Right renal cortex interstitium (tissue), 3 donors: Measurements from ENCODE around the gene OSBP2. TPM values are rescaled to one million over a fixed set of nuclear protein-coding genes. Genes with fewer than 3 reads are reported as not detected.
A peak's percentile ranks its signal among the peaks of the same experiment; 100 is the strongest.
"Not testable (repeated sequence)": the region's sequence is repeated elsewhere in the genome, so short reads cannot be mapped to it uniquely, and the experiment has no call there.

Experiments
- DNase-seq, 3 donors: peaks; one replicate each; pipeline ENCODE4 v3.0.0-alpha.2; 2013; ENCODE audit warnings: low read depth in 3 of 3, low spot score in 2 of 3
- polyA plus RNA-seq, 3 donors: library from polyadenylated mRNA; unstranded; fragments of 120-200 nt; gene quantifications; one replicate each; pipeline ENCODE4 v1.2.1, GENCODE V29; 2013; ENCODE audit not compliant: insufficient read length in 3 of 3

OSBP2 gene
- polyA plus RNA-seq, 3 donors, result 4.8 to 5.4 (median 5.3) TPM

DNA sequence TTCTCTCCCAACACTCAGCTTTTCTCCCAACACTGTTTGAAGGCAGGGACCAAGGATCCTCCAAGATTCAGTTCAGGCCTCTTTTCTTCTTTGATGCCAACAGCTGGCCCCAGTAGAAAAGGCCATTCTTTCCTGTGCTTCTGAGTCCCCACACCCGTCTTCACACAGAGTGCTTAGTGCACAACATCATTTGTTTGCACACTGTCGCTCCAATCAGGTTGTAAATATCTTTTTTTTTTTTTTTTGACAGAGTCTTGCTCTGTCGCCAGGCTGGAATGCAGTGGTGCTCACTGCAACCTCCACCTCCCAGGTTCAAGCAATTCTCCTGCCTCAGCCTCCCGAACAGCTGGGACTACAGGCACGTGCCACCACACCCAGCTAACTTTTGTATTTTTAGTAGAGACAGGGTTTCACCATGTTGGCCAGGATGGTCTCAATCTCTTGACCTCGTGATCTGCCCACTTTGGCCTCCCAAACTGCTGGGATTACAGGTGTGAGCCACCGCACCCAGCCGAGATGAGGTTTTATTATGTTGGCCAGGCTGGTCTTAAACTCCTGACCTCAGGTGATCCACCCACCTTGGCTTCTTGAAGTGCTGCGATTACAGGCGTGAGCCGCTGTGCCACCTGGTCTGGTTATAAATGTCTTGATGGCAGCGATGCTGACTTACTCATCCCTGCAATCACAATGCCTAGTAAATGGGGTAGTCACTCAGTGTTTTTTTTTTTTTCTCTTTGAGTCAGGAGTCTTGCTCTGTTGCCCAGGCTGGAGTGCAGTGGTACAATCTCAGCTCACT lies 14.6 kb upstream of the OSBP2 start:
- DNase-seq, result not testable (repeated sequence)

DNA sequence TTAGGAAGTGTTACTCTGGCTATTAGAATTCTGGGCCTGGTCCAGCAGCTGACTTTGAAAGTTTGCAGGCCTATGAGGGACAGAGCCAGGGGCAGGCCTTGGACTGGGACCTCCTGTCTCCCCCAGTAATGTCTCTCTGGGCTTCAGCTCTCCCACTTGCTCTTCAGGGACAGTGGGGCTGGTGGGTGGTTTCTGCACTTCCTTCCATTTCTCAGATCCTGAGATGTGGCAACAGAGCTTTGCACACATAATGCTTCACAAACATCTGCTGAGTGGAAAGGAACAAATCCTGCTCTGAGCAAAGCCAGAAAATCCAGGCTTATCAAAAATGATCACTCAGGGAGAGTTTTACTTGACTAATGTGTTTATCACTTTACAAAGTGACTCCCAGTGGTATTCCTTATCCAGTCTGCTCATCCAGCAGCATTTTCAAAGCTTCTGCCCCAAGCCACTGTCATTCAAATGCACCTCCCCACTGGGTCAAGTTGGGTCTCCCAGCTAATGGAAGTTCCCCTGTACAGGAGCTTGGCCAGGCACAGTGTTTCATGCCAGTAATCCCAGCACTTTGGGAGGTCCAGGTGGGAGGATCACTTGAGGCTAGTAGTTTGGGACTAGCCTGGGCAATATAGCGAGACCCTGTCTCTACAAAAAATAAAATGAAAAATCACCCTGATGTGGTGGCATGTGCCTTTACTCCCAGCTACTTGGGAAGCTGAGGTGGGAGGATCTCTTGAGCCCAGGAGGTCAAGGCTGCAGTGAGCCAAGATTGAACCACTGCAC lies 13.5 kb upstream of the OSBP2 start:
- no peak for DNase-seq

DNA sequence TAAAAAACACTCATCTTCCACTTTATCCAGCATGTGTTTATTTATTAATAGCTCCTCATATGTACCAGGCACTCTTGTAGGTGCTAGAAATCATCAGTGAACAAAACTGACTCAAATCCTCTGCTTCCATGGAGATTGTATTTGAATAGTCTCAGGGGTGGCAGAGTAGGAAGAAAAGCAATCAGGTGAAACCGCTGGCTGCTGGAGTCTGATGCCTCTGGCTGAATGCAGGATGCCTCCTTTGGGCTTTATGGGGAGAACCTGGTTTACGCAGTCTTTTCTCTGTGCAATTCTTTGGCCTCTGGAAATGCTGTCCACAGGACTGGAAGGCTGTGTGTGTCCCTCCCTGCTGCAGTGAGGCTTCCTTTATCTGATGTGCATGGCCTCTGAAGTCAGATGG lies 12.8 kb upstream of the OSBP2 start:
- no peak for DNase-seq

- DNase-seq, result no peak
These were observed 9.5 kb upstream of the OSBP2 start for GRCh38 chr22:30685178-30685577.

- DNase-seq, result no peak
These were observed 7.3 kb upstream of the OSBP2 start for GRCh38 chr22:30687358-30687757.

- no peak for DNase-seq
These were observed 5.1 kb upstream of the OSBP2 start for GRCh38 chr22:30689622-30690021.

GRCh38 chr22:30691204-30691603 lies 3.5 kb upstream of the OSBP2 start:
- DNase-seq, result no peak

DNA sequence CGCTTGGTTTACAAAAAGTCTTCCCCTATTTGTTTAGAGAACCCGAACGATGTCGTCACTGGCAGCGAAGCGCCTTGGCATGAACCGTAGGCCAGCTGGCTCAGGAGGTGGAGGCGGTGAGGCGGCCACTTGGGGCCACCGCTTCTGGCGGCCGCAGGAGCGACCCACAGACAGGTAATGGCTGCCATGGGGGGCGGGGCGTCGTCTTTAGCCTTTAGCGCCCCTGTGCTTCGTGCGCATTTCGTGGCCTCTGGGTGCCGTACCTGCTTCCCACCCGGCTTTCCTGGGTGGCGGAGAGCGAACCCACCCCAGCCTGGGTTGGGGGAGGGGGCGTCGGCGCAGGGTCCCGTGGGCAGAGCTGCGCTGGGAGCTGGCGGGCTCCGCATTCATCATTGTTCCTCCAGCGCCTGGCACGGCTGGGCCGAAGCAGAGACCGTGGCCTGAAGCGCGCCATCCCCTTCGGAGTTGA lies 469 bp upstream of the OSBP2 start:
- DNase-seq, result peak in 1 of 3 donors; percentile 29

GRCh38 chr22:30695351-30695851 lies 727 bp downstream of the OSBP2 start:
- DNase-seq, result no peak

DNA sequence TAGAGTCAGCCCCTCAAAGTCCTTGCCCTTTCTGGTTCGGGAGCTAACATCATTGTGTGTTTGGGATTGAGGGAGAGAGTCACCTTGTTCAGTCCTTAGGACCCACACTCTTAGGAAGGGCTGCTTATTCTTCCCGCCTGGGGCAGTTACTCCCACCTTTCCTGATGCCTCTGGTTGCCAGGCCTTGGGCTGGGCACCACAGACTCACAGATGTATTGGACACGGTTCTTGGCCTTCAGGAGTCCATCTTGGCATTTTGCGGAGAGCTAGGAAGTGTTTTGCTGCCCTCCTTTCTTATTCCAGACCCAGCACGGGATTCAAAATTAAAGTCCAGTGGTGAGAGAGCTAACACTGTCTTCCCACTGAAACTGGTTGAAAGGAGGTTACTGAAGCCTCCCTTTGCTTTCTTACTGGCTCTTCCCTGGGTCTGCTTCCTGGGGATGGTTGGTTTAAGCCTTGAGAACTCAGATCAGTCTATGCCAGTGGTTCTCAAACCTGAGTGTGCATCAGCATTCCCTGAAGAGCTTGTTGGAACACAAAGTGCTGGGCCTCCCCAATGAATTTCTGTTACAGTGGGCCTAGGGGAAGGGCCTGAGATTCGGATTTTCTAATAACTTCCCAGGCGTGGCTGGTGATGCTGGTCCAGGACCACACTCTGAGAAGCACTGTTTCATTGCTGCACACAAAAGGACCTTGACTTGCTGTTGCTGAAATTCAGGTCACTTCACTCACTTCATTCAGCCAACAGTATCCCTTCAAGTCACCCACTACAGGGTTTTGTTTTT lies 1.4 kb downstream of the OSBP2 start:
- DNase-seq, result no peak

DNA sequence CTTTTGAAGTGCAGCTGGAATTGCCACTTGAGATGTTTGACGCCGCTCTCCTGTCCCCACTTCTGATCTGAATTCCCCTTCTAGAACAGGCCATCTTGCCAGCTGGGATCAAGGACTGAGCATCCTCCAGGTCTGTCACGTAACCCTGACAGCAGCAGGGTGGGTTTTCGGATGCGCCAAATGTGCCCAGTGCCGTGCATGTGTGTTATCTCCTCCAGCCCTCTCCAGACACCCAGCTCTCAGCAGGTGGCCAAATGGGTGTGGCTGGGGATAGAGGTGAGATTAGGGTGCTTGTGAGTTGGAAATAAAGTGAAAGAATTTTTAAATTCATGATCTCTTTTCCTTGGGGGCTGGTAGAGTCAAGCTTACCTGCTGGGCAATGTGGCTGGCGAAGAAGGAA lies 3.3 kb downstream of the OSBP2 start:
- DNase-seq, result no peak

DNA sequence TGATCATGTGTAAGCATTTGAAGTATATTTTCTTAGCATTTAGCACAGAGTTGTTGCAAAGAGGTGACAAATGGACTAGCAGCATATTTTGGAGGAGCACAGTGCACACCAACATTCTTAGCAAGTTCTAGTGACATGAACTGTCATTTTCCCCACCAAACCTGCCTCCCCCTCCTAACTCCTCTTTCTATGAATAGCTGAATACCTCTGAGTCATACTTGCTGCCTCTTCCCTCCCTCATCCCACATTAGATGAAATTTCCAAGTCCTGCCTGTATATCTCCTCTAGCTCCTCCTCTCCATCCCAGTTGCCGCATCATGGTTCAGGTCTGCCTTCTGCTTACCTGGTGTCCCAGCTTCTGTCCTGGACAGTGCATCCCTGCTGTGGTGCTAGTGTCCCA lies 7.2 kb downstream of the OSBP2 start:
- DNase-seq, result no peak

DNA sequence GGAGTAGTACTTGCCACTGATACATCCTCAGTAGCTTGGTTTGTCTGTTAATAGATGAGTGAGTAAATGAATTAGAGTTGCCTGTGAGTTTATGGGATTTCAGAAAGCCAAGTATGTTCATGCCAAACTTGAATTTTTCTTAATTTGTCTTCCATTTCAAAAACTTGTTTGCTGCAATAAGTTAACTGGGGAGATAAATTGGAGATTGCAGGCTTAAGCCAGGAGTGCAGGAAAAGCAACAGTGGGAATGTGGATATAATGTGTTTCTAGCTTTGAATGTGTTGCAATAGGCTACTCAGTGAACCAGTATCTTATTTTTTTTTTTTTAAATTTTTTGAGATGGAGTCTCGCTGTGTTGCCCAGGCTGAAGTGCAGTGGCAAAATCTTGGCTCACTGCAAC lies 8.2 kb downstream of the OSBP2 start:
- no peak for DNase-seq

DNA sequence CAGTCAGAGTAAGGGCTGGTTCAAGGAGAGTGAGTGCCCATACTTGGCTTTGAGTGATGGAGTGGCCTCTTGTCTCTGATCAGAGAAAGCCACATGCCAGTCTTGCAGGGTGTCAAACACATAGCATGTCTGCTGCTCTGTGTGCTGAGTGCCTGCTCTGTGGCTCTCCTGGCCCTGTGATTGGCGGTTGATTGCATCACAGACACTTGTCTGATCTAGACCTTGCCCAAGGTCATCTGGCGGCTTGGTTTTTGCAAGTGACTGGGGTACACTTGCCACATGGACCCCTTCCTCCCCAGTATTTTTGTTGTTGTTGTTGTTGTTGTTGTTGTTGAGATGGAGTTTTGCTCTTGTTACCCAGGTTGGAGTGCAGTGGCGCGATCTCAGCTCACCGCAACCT lies 10.3 kb downstream of the OSBP2 start:
- DNase-seq, result no peak

GRCh38 chr22:30705710-30706651 lies 11.3 kb downstream of the OSBP2 start:
- no peak for DNase-seq

- not testable (repeated sequence) for DNase-seq
These were observed 15.3 kb downstream of the OSBP2 start for GRCh38 chr22:30709980-30710379.

GRCh38 chr22:30712094-30712493 lies 17.4 kb downstream of the OSBP2 start:
- DNase-seq, result no peak

DNA sequence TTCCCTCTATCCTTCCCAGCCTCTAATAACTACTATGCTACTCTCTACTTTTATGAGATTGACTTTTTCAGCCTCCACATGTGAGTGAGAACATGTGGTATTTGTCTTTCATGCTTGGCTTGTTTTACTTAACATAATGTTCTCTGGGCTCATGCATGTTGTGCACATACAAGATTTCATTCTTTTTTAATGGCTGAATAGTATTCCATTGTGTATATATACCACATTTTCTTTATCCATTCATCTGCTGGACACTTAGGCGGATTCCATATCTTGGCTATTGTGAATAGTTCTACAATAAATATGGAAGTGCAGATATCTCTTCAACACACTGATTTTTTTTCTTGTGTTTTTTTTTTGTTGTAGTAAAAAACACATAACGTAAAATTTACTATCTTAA lies 19.4 kb downstream of the OSBP2 start:
- DNase-seq, result no peak

DNA sequence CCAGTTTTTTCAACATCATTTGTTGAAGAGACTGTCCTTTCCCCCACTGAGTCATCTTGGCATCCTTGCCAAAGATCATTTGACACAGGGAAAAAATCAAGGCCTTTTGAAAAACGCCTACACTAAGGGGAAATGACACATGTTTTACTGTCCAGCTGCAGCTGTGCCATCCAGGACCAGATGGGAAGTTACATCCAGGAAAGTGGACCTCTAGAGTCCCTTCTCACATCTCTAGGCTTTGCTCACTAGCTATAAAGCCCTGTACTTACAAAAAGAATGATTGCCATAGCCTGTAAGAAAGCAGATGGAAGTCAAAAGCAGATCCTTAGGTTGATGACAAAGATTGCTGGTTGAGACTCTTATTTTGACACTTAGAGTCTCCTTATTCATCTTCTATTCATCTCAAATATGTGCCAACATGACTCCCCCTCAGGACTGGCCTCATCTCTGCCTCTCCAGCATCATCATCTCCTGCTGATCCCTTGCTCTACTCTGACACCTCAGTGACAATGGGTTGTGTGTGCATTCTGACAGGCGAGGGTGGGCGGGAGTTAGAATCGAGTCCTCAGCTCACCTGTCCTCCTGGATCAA lies 22.8 kb downstream of the OSBP2 start:
- no peak for DNase-seq

DNA sequence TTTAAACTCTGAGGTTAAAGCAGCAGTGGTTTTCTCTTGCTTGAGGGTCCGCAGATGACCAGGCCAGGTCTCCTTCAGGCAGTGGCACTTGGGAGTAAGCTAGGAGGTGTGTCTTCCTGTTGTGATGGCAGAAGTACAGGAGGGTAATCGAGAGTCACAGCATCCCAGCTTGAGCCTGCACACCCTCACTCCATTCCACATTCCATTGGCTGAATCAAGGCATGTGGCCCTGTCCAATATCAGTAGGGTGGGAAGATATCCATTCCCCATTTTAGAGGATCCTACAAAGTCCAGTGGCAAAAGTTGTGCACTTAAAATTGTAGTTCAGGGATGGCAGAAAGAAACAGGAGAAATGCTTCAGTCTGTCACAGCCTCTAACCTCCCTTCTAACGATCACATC lies 23.3 kb downstream of the OSBP2 start:
- no peak for DNase-seq
